H1 (cell line): ENCODE measurements around the gene TADA3. TPM values are rescaled to one million over a fixed set of nuclear protein-coding genes. Genes with fewer than 3 reads are reported as not detected.

Source experiments
- BCL11A ChIP-seq, 2 experiments: IDR thresholded peaks; one replicate each; pipeline ENCODE4 v1.6.1; 2011; ENCODE audit warnings: low read depth in 2 of 2, low read length in 2 of 2, mild to moderate bottlenecking in 2 of 2
- CBX8 ChIP-seq: fragments of 300-800, 300-1000 bp; sonication (generic); IDR thresholded peaks from 2 replicates; pipeline ENCODE4 v1.7.1; 2016; ENCODE audit warnings: low read depth, low read length, borderline replicate concordance
- CHD7 ChIP-seq: fragments of 300-600 bp; sonication (generic); IDR thresholded peaks from 2 replicates; pipeline ENCODE4 v1.7.1; 2012; ENCODE audit warnings: low read length, moderate library complexity, mild to moderate bottlenecking, inconsistent platforms; ENCODE audit not compliant: insufficient replicate concordance
- GTF2F1 ChIP-seq: IDR thresholded peaks from 2 replicates; pipeline ENCODE4 v1.6.1; 2012; ENCODE audit warnings: low read depth, low read length, improper control_type of control experiment, borderline replicate concordance
- SRF ChIP-seq: IDR thresholded peaks from 2 replicates; pipeline ENCODE4 v1.6.1; 2011; ENCODE audit warnings: mild to moderate bottlenecking, low read depth, low read length, moderate library complexity
- USF2 ChIP-seq: IDR thresholded peaks from 2 replicates; pipeline ENCODE4 v1.6.1; 2011; ENCODE audit warnings: low read length, improper control_type of control experiment
- polyA plus RNA-seq, 7 experiments: library from polyadenylated mRNA; depleted of rRNA in 3 of 7; stranded (reverse) in 5 of 7; unstranded in 2 of 7; fragments of >200 nt in 5 of 7; fragments of 200-250 nt in 2 of 7; gene quantifications; 1 replicate in 5 of 7; 2 replicates in 1 of 7; 4 replicates in 1 of 7; pipeline versions ENCODE4 v1.2.1 to v1.2.3, GENCODE V29; 2011 to 2013; ENCODE audit warnings: missing spikeins in 2 of 7, mixed read lengths in 2 of 7
- total RNA-seq: library from RNA; stranded (reverse); fragmentation: NEBNext Ultra II Directional; extraction: Animal tissue kit (Norgen Biotek cat#: 25700); gene quantifications from 2 replicates; pipeline ENCODE4 v1.2.1, GENCODE V29; 2021

TADA3 gene
- total and polyA plus RNA-seq, 2 of the 8 experiments (the other 6 are each of a cell fraction or from before 2014, with no cell fraction given): 43.4 to 50.3 TPM

GRCh38 chr3:9812870-9813483 lies 20.7 kb upstream of the TADA3 start (continued):
- no peak for TF ChIP-seq USF2
- no peak for TF ChIP-seq CHD7
- TF ChIP-seq SRF: no peak
- TF ChIP-seq BCL11A (IDR thresholded peaks at IDR 0.05; ENCODE audit: low read depth in 2 of 2, low read length in 2 of 2): no peak
- TF ChIP-seq CBX8: no peak
- no peak for TF ChIP-seq GTF2F1
